Adrenal gland (tissue), 5 donors: ENCODE measurements around the gene CGREF1.
A peak's percentile ranks its signal among the peaks of the same experiment; 100 is the strongest.

Source experiments
- POLR2A ChIP-seq, 2 donors: fragments of 450-650 bp; IDR thresholded peaks; one replicate each; pipeline ENCODE4 v1.6.1; 2017; ENCODE audit warnings: antibody characterized with exemption in 2 of 2, mild to moderate bottlenecking in 2 of 2, moderate library complexity in 1 of 2
- TF ChIP-seq, protein P1 (sequence below), 6 experiments: fragments of 450-650 bp in 4 of 6; fragments of 200-600 bp in 2 of 6; sonication (generic) in 1 of 6; IDR thresholded peaks; 1 replicate in 5 of 6; 2 replicates in 1 of 6; pipeline versions ENCODE4 v1.5.1 to v1.8.0; 2016 to 2021; ENCODE audit warnings: antibody characterized with exemption in 6 of 6, mild to moderate bottlenecking in 2 of 6, moderate library complexity in 1 of 6
- donor health status: DM: no; HTN: no; CAD: no.

DNA sequence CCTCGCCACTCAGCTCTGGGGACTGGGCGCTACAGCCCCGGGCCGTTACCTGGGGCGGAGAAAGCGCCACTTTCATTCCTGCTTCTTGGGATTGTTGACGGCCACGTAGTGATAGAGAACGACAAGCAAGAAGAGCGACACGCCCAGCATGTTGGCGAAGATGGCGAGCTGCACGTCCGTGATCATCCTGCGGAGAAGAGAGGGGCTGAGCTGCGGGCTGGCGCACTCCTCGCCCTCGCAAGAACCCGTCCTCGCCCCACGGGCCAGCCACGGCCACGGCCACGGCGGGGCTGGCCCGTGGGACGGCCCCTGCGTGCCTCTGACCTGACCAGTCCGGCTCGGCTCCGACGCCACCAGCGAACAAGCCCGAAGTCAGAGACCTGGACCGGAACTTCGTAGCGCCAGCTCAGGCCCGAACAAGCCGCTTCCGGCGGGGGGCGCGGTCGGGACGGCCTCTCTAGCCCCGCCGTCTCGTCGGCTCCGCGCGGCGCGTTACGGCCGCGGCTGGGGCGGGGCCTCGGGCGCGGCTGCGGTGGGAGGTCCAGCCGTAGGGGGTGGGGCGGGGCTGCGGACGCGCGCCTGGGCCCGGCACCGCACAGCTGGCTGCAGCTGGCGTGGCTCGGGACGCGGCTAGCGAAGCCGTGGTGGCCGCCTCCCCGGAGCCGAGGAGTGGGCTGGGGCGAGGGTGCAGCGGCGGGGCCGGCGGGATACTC is 47.5 kb downstream of the CGREF1 start, which contains the start of gene OST4:
- TF ChIP-seq, protein P1, sequence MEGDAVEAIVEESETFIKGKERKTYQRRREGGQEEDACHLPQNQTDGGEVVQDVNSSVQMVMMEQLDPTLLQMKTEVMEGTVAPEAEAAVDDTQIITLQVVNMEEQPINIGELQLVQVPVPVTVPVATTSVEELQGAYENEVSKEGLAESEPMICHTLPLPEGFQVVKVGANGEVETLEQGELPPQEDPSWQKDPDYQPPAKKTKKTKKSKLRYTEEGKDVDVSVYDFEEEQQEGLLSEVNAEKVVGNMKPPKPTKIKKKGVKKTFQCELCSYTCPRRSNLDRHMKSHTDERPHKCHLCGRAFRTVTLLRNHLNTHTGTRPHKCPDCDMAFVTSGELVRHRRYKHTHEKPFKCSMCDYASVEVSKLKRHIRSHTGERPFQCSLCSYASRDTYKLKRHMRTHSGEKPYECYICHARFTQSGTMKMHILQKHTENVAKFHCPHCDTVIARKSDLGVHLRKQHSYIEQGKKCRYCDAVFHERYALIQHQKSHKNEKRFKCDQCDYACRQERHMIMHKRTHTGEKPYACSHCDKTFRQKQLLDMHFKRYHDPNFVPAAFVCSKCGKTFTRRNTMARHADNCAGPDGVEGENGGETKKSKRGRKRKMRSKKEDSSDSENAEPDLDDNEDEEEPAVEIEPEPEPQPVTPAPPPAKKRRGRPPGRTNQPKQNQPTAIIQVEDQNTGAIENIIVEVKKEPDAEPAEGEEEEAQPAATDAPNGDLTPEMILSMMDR (IDR thresholded peaks at IDR 0.05) = peak in 1 of 6 experiments; percentile 3
- peak; percentile 63 to 90 for TF ChIP-seq POLR2A (IDR thresholded peaks at IDR 0.05)
